Activated CD8-positive, alpha-beta memory T cell treated with anti-CD3 and anti-CD28 coated beads, Interleukin-2, amount 10 ng/mL, durations not matched to agents 7 days and 5 days (primary cell): Measurements from ENCODE around the gene TICRR. TPM values are rescaled to one million over a fixed set of nuclear protein-coding genes. Genes with fewer than 3 reads are reported as not detected.
A peak's percentile ranks its signal among the peaks of the same experiment; 100 is the strongest.

Experiments used
- ATAC-seq: fragments of 150-1000 bp; cut with Tn5 transposase; one replicate; pipeline ENCODE4 v1.10.0; 2021; ENCODE audit warnings: moderate library complexity
- CTCF ChIA-PET: fragments of 350-600 bp; sonication (Branson Sonifier 250); formaldehyde crosslinking; loops from one replicate; lab custom pipeline; 2021; ENCODE audit warnings: antibody characterized with exemption; lab: Charles Lee
- DNase-seq: peaks from one replicate; pipeline ENCODE4 v3.0.0-alpha.2; 2020
- H3K27ac Mint-ChIP-seq: one replicate; pipeline ENCODE4 v1.8.0; 2021; ENCODE audit warnings: mild to moderate bottlenecking, mixed read lengths
- H3K27me3 Mint-ChIP-seq: one replicate; pipeline ENCODE4 v1.8.0; 2021; ENCODE audit warnings: mixed read lengths
- H3K36me3 Mint-ChIP-seq: one replicate; pipeline ENCODE4 v1.8.0; 2021; ENCODE audit warnings: mild to moderate bottlenecking, mixed read lengths
- H3K4me1 Mint-ChIP-seq: one replicate; pipeline ENCODE4 v1.8.0; 2021; ENCODE audit warnings: mixed read lengths
- H3K4me3 Mint-ChIP-seq: one replicate; pipeline ENCODE4 v1.8.0; 2021; ENCODE audit warnings: mild to moderate bottlenecking, moderate library complexity, mixed read lengths
- H3K9me3 Mint-ChIP-seq: one replicate; pipeline ENCODE4 v1.8.0; 2022; ENCODE audit warnings: low read depth, mixed read lengths
- total RNA-seq, 2 experiments: library from RNA; stranded (reverse); gene quantifications; one replicate each; pipeline ENCODE4 v1.2.3, GENCODE V29; 2021

Gene TICRR
- total RNA-seq, 2 experiments from 2014 or later, result 30.8 to 35.5 TPM

GRCh38 chr15:89625716-89626115 lies 50.4 kb downstream of the TICRR start:
- H3K9me3 Mint-ChIP-seq, result no peaks in the 10 kb centered on the region
- no peak overlapping the region for H3K4me3 Mint-ChIP-seq
- CTCF ChIA-PET, result interaction anchor here (1.4 kb wide), 1 partner anchor 16 kb away, joined by 3 read pairs; no protein-coding TSS in a partner anchor
- no peak for ATAC-seq
- no peaks in the 10 kb centered on the region for H3K4me1 Mint-ChIP-seq
- H3K36me3 Mint-ChIP-seq, result peaks cover 70% of the 10 kb centered on the region
- DNase-seq, result no peak
- H3K27me3 Mint-ChIP-seq, result no peaks in the 10 kb centered on the region
- H3K27ac Mint-ChIP-seq, result no peak overlapping the region

DNA sequence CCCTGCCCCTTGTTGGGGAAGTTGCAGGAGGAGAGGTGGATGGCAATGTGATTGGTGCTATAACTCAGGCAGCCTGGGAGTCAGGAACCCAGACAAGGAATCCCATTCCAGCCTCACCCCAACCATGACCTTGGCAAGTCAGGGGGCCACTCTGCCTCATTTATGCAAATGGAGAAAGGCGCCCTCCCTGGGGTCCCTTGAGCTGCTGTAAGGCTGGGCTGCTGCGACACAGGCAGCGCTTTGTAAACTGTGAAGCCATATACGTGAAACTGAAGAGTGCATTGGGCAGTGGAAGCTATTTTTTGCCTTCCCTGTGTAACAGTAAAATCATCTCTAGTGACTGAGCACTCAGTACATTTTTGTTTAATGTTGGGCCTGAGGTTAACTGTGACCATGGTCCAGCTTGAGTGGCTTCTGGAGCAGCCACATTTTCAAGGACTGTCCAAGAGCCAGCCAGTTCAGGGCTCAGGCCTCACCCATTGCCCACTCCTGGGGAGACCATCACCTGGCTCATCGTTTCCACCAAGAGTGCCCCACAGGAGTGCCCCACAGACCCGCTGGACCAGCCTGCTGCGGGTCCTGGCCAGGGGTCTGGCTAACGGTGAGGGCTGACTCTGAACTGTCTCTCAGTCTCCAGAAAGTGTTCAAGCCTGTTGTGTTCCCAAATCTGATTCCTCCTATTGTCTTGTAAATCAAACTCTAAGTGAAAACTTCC lies 52.1 kb downstream of the TICRR start:
- Mint-ChIP-seq H3K36me3 (peaks cover 71% of the 10 kb centered on the region), H3K4me1 (no peaks in the 10 kb centered on the region), H3K4me3 (no peak overlapping the region), H3K27me3 (no peaks in the 10 kb centered on the region), H3K27ac (no peak overlapping the region), H3K9me3 (no peaks in the 10 kb centered on the region)
- CTCF ChIA-PET, result interaction anchor here (1.0 kb wide), 1 partner anchor 34 kb away, joined by 3 read pairs; no protein-coding TSS in a partner anchor
- ATAC-seq (no peak), DNase-seq (no peak)

GRCh38 chr15:89628301-89628700 lies 53.0 kb downstream of the TICRR start:
- no peaks in the 10 kb centered on the region for H3K9me3 Mint-ChIP-seq
- peaks cover 65% of the 10 kb centered on the region for H3K36me3 Mint-ChIP-seq
- CTCF ChIA-PET, result interaction anchor here (1.0 kb wide), 1 partner anchor 35 kb away, joined by 3 read pairs; no protein-coding TSS in a partner anchor
- no peak overlapping the region for H3K27ac Mint-ChIP-seq
- no peaks in the 10 kb centered on the region for H3K4me1 Mint-ChIP-seq
- no peak overlapping the region for H3K4me3 Mint-ChIP-seq
- no peak for ATAC-seq
- DNase-seq, result peak; percentile 15
- no peaks in the 10 kb centered on the region for H3K27me3 Mint-ChIP-seq

DNA sequence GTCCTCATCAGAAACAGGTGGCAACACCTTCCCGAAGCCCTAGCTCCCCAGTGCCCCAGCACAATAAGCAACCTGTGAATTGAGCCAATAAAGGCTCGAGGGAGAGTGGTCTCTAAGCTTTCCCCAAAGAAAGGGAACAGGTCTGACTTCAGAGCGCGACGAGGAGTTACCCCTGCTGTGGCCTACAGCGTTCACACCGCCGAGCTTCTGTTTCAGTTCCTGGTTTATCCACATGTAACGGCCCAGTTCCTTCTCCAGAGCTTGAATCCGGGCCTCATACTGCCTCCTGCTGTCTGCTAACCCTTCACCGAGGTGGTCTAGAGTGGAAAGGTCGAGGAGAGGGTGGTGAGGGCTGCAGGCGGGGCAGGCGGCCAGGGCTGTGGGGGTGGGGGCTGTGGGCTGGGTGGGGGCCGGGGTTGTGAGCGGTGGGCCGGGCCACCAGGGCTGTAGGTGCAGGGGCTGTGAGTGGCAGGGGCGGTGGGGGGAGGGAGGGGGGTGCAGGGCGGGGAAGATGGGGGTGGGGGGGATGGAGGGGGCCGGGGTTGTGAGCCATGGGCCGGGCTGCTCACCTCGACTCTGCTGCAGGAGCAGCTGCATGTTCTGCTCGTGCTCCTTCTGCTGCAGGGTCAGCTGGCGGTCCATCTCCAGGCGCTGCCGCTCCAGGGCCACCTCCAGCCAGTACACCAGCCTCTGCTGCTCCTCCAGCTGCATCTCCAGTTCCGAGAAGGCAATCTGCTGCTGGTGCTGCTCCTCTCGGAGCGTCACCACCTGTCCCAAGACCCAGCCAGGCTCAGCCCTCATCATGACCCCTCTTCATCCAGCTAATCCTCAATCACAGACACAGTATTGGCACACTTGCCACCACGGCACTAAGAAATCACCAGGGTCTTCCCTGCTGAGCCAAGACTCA lies 53.8 kb downstream of the TICRR start:
- H3K4me3 Mint-ChIP-seq, result no peak overlapping the region
- no peaks in the 10 kb centered on the region for H3K27me3 Mint-ChIP-seq
- CTCF ChIA-PET, result interaction anchor here (1.0 kb wide), 1 partner anchor 35 kb away, joined by 3 read pairs; no protein-coding TSS in a partner anchor
- no peak for ATAC-seq
- peak overlapping the region; percentile 53 for H3K27ac Mint-ChIP-seq
- DNase-seq, result peak; percentile 18
- no peaks in the 10 kb centered on the region for H3K4me1 Mint-ChIP-seq
- H3K36me3 Mint-ChIP-seq, result peaks cover 58% of the 10 kb centered on the region
- no peaks in the 10 kb centered on the region for H3K9me3 Mint-ChIP-seq

DNA sequence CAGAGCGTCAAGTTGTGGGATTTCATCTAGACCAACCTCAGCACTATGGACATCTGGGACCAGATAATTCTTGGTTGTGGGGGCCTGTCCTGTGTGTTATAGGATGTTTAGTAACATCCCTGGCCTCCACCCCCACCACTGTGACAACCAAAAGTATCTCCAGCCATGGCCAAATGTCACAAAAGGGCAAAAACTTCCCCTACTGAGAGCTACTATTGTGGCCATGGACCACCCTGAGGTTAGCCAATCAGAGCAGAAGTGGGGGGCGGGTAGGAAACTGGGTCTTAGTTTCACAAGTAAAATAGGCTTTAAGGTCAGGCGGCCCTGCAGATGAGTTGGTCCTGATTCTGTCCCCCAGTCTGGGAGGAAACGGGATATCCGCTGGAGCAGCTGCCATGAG lies 54.6 kb downstream of the TICRR start:
- Mint-ChIP-seq H3K9me3 (no peaks in the 10 kb centered on the region), H3K27me3 (no peaks in the 10 kb centered on the region), H3K4me3 (no peak overlapping the region), H3K27ac (no peak overlapping the region), H3K36me3 (peaks cover 50% of the 10 kb centered on the region), H3K4me1 (no peaks in the 10 kb centered on the region)
- CTCF ChIA-PET, result no interaction called here
- peak; percentile 21 for DNase-seq
- ATAC-seq, result no peak

- no peaks in the 10 kb centered on the region for H3K27me3 Mint-ChIP-seq
- H3K36me3 Mint-ChIP-seq, result peaks cover 46% of the 10 kb centered on the region
- no peaks in the 10 kb centered on the region for H3K9me3 Mint-ChIP-seq
- DNase-seq (no peak), ATAC-seq (no peak)
- no peak overlapping the region for H3K4me3 Mint-ChIP-seq
- H3K27ac Mint-ChIP-seq, result no peak overlapping the region
- H3K4me1 Mint-ChIP-seq, result no peaks in the 10 kb centered on the region
- CTCF ChIA-PET, result no interaction called here
Observed at GRCh38 chr15:89630260-89630659, 55.0 kb downstream of the TICRR start.

GRCh38 chr15:89630974-89631901 lies 56.0 kb downstream of the TICRR start:
- H3K27me3 Mint-ChIP-seq, result no peaks in the 10 kb centered on the region
- no peak for ATAC-seq

GRCh38 chr15:89631902-89632264 lies 56.6 kb downstream of the TICRR start:
- H3K4me1 Mint-ChIP-seq, result no peaks in the 10 kb centered on the region
- no peaks in the 10 kb centered on the region for H3K27me3 Mint-ChIP-seq
- H3K9me3 Mint-ChIP-seq, result no peaks in the 10 kb centered on the region
- H3K36me3 Mint-ChIP-seq, result peaks cover 39% of the 10 kb centered on the region
- no peak overlapping the region for H3K27ac Mint-ChIP-seq
- H3K4me3 Mint-ChIP-seq, result no peak overlapping the region
- DNase-seq, result peak; percentile 36
- CTCF ChIA-PET, result no interaction called here
- no peak for ATAC-seq

More at GRCh38 chr15:89630974-89631901, 56.0 kb downstream of the TICRR start:
- CTCF ChIA-PET, result no interaction called here
- no peaks in the 10 kb centered on the region for H3K4me1 Mint-ChIP-seq
- no peaks in the 10 kb centered on the region for H3K9me3 Mint-ChIP-seq
- H3K4me3 Mint-ChIP-seq, result no peak overlapping the region
- no peak overlapping the region for H3K27ac Mint-ChIP-seq
- H3K36me3 Mint-ChIP-seq, result peaks cover 43% of the 10 kb centered on the region
- no peak for DNase-seq

GRCh38 chr15:89632563-89633430 lies 57.5 kb downstream of the TICRR start:
- CTCF ChIA-PET, result no interaction called here
- no peaks in the 10 kb centered on the region for H3K9me3 Mint-ChIP-seq
- H3K4me1 Mint-ChIP-seq, result no peaks in the 10 kb centered on the region
- DNase-seq (no peak), ATAC-seq (no peak)
- no peaks in the 10 kb centered on the region for H3K27me3 Mint-ChIP-seq
- H3K36me3 Mint-ChIP-seq, result peaks cover 38% of the 10 kb centered on the region
- no peak overlapping the region for H3K4me3 Mint-ChIP-seq
- no peak overlapping the region for H3K27ac Mint-ChIP-seq

- DNase-seq, result peak; percentile 26
- Mint-ChIP-seq H3K36me3 (peaks cover 34% of the 10 kb centered on the region), H3K4me3 (no peak overlapping the region), H3K27ac (no peak overlapping the region), H3K27me3 (no peaks in the 10 kb centered on the region), H3K9me3 (no peaks in the 10 kb centered on the region), H3K4me1 (no peaks in the 10 kb centered on the region)
- CTCF ChIA-PET, result no interaction called here
- no peak for ATAC-seq
Observed at GRCh38 chr15:89633585-89633984, 58.3 kb downstream of the TICRR start.

GRCh38 chr15:89640245-89640644 lies 65.0 kb downstream of the TICRR start:
- Mint-ChIP-seq H3K27ac (no peak overlapping the region), H3K36me3 (no peaks in the 10 kb centered on the region), H3K4me3 (no peak overlapping the region), H3K9me3 (no peaks in the 10 kb centered on the region), H3K27me3 (no peaks in the 10 kb centered on the region), H3K4me1 (no peaks in the 10 kb centered on the region)
- CTCF ChIA-PET, result no interaction called here
- DNase-seq (no peak), ATAC-seq (no peak)

- Mint-ChIP-seq H3K36me3 (no peaks in the 10 kb centered on the region), H3K4me1 (no peaks in the 10 kb centered on the region), H3K4me3 (no peak overlapping the region), H3K9me3 (no peaks in the 10 kb centered on the region), H3K27me3 (no peaks in the 10 kb centered on the region), H3K27ac (no peak overlapping the region)
- DNase-seq (no peak), ATAC-seq (no peak)
- CTCF ChIA-PET, result no interaction called here
Observed at GRCh38 chr15:89641053-89641452, 65.8 kb downstream of the TICRR start.
